HFF-Myc (cell line): ENCODE results near the gene RAP1GAP2.

Experiments
- DNase-seq: peaks from one replicate; pipeline ENCODE4 v3.0.0-alpha.2; 2011; ENCODE audit warnings: low read depth; ENCODE audit errors: extremely low read depth
- H3K4me3 ChIP-seq: replicated peaks from 2 replicates; pipeline ENCODE4 v1.5.1; 2011; ENCODE audit warnings: low read depth, mild to moderate bottlenecking, control low read depth, low read length
- TF ChIP-seq, protein P1 (sequence below): IDR thresholded peaks from 2 replicates; pipeline ENCODE4 v1.5.1; 2012; ENCODE audit warnings: mild to moderate bottlenecking, low read depth, low read length, control low read depth; ENCODE audit errors: missing control alignments

The RAP1GAP2 gene

DNA sequence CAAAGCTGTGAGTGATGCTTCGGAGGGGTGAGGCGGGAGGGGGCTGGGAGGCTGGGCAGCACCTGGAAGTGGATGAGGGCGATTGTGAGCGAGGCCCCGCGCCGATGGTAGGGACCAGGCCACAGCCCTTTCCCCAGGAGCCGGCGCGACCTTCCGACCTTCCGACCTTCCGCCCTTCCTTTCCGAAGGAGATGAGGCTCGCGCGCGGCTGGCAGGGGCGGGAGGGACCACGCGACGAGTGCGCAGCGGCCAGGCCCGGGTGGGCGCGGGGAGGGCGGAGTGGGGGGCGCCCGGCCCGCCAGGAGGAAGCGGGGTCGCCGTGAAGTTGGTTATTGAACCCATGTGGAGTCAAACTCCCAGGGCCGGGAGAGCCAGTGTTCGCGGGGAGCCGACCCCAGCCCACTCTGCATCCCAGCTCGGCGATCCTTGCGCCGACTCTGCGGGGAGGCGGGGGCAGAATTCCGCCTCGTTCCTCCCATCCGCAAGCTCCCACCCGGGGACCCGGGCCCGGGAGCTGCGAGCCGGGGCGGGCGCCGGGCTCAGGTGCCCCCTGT is 56.6 kb downstream of the RAP1GAP2 start:
- no peak for DNase-seq
- TF ChIP-seq, protein P1, sequence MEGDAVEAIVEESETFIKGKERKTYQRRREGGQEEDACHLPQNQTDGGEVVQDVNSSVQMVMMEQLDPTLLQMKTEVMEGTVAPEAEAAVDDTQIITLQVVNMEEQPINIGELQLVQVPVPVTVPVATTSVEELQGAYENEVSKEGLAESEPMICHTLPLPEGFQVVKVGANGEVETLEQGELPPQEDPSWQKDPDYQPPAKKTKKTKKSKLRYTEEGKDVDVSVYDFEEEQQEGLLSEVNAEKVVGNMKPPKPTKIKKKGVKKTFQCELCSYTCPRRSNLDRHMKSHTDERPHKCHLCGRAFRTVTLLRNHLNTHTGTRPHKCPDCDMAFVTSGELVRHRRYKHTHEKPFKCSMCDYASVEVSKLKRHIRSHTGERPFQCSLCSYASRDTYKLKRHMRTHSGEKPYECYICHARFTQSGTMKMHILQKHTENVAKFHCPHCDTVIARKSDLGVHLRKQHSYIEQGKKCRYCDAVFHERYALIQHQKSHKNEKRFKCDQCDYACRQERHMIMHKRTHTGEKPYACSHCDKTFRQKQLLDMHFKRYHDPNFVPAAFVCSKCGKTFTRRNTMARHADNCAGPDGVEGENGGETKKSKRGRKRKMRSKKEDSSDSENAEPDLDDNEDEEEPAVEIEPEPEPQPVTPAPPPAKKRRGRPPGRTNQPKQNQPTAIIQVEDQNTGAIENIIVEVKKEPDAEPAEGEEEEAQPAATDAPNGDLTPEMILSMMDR: no peak
- peak overlapping the region; percentile 30 for H3K4me3 ChIP-seq

DNA sequence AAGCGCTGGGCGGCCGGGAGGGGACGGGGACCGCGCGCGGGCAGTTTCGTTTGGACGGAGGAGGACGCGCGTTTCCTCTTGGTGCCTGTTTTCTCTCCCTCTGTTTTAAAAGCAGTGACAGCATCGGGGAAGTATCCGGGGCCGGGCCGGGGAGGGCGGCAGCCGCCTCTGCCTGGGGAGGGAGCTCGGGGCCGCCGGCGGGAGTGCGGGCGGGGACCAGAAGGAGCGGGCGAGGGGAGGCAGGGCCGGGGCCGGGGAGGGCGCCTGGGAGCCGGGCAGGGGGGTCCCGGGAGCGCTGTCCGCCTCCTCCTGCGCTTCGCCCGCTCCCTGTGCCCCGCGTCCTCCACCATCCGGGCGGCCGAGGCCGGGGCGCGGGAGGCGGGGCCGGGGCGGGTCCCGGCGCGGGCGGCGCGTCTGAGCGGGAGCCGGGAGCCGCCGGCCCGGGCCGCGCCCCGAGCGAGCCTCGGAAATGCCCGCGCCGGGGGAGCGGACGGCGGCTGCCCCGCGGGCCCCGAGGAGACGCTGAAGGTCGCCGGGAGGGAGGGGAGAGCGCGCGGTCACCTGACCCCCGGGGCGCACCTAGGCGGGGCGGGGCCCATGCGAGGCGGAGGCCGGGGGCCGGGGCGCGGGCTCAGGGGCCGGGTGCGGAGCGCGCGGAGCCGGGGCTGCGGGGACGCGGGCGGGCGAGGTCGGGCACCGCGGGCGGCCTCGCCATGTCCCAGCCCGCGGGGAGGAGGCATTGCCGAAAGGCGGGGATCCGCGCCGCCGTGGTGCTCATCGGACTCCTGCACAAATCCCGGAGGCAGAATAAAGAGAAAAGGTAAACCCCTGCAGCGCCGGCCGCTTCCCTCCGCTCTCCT is 57.3 kb downstream of the RAP1GAP2 start:
- TF ChIP-seq, protein P1: no peak
- peak overlapping the region; percentile 34 for H3K4me3 ChIP-seq

DNA sequence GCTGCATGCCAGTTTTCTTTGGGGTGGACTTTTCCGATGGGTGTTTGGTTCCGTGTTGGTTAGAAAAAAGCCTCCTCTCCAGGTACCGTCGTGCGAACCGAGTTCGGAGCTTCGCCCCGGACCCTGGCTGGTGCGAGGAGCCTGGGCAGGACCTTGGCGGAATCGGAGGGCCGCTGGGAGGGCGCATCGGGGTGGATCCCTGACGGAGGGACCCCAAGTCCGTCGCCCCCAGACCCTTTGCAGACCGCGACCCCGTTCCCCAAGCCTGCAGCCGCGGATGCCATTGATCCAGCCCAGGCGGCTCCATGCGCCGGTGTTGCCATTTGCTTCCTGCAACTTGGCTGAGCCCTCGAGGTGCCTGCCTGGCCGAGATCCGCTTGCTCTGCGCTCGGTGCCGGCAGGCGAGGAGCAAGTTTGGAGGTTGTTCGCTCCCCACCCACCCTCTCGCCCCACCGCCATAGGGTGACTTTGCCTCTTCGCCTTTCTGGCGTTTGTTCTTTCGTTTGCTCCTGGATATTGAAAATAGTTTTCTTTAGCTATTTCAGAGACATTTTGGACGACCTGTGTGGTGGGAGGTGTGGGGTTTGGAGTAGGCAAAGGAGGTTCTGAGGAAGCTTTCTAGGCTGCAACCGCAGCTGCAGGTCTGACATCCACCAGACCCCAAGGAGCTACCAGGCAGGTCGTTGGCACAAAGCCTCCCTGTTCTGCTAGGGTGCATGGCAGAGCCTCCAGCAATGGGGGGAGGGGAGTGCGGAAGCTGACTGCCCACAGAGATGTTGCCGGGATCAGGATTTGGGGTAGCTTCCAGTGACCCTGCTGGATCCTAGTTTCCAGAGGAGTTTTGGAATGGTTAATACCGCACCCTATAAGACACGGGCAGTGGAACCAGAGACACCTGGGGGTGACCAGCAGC is 58.2 kb downstream of the RAP1GAP2 start:
- no peak for DNase-seq
- TF ChIP-seq, protein P1: no peak
- peak overlapping the region; percentile 34 for H3K4me3 ChIP-seq

More for the DNA sequence above, 57.3 kb downstream of the RAP1GAP2 start:
- no peak for DNase-seq

DNA sequence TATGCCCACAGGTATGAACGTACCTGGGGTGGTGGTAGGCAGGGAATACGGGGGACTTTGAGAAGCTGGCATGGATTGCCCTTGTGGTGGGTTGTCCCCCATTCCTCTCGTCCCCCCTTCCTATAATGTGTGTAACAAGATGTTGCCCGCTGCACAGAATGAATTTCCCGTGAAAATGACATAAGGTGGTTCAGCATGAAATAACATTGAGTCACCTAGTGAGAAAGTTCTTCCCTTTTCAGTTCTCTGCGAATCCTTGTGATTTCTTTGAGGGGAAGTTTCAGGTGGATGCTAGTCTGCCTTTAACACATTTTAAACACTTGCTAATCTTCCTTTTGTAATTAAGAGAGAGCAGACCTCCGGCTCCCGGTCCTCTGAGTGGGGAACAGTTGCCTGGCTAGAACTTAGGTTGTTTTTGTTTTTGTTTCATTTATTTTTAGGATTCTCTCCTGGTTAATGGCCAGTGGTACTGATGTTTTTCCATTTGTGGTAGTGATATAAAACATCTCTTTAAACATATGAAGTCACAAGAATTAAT is 58.9 kb downstream of the RAP1GAP2 start:
- no peak overlapping the region for H3K4me3 ChIP-seq
- no peak for DNase-seq
- TF ChIP-seq, protein P1: no peak

DNA sequence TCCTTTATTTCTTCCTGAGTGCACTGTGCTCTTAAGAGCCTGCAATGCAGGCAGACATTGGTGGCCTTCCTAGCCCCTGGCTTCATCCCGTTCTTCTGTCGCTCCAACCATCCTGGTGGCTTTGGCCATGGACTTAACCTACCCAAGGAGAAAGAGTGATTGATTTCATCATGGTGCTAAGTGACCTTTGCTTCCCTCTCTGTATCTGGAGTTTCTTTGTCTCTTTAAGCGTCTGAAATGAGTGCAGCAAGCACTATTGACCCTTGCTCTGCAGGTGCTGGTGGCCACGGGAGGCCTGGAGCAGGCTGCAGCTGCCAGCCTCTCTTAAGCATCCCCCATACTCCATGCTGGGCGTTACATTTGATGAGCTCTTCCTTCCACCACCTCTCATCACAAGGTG is 60.5 kb downstream of the RAP1GAP2 start:
- TF ChIP-seq, protein P1: no peak
- no peak overlapping the region for H3K4me3 ChIP-seq
- DNase-seq: no peak

DNA sequence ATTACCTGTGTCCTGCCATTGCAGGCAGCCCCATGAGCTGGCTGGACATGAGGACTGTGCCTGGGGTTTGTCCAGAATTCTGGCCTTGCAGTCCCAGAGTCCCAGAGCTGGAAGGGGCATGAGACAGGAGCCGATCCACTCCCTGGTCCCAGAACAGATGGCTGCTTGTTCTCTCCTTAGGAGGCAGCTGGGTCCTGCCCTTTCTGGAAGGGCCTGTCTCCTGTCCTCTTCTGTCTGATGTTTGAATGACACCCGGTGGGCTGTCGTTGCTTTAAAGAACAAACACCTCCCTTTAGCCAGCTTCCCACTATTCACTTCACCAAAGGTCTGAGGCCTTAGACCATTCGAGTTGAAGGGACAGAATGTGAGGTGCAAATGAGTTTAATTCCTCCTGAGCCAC is 63.8 kb downstream of the RAP1GAP2 start:
- TF ChIP-seq, protein P1: no peak
- no peak overlapping the region for H3K4me3 ChIP-seq
- no peak for DNase-seq
